ENCODE data around the gene NCF4.
A peak's percentile ranks its signal among the peaks of the same experiment; 100 is the strongest.

NCF4 gene

GRCh38 chr22:36894266-36894665, 33.5 kb downstream of the NCF4 start:
- no peak for DNase-seq (ENCODE audit: low spot score)

GRCh38 chr22:36897611-36898010, 36.8 kb downstream of the NCF4 start:
- DNase-seq (ENCODE audit: low spot score) = no peak

GRCh38 chr22:36898690-36899089, 37.9 kb downstream of the NCF4 start:
- DNase-seq (ENCODE audit: low spot score) = no peak

- no peak for DNase-seq (ENCODE audit: low spot score)
Observed at GRCh38 chr22:36899498-36899897, 38.7 kb downstream of the NCF4 start.

GRCh38 chr22:36900225-36900624, 39.4 kb downstream of the NCF4 start:
- DNase-seq (ENCODE audit: low spot score) = no peak

GRCh38 chr22:36900880-36901279, 40.1 kb downstream of the NCF4 start:
- DNase-seq (ENCODE audit: low spot score) = no peak

GRCh38 chr22:36901411-36902142, 40.8 kb downstream of the NCF4 start:
- no peak for DNase-seq (ENCODE audit: low spot score)

GRCh38 chr22:36902143-36902926, 41.5 kb downstream of the NCF4 start:
- DNase-seq (ENCODE audit: low spot score) = no peak

GRCh38 chr22:36904260-36904880, 43.6 kb downstream of the NCF4 start:
- DNase-seq (ENCODE audit: low spot score) = no peak

GRCh38 chr22:36907253-36908195, 46.7 kb downstream of the NCF4 start:
- no peak for DNase-seq (ENCODE audit: low spot score)

GRCh38 chr22:36910461-36910860, 49.7 kb downstream of the NCF4 start:
- DNase-seq (ENCODE audit: low spot score) = no peak

- peak; percentile 43 for DNase-seq (ENCODE audit: low spot score)
Observed at GRCh38 chr22:36911887-36912661, 51.3 kb downstream of the NCF4 start.

- DNase-seq (ENCODE audit: low spot score) = no peak
Observed at GRCh38 chr22:36912694-36913426, 52.1 kb downstream of the NCF4 start.

- no peak for DNase-seq (ENCODE audit: low spot score)
Observed at GRCh38 chr22:36913427-36914389, 52.9 kb downstream of the NCF4 start, which contains the start of gene CSF2RB. TSS of gene CSF2RB (plus strand) at chr22:36913628. CDS start at chr22:36922208, 8,580 bp downstream.

GRCh38 chr22:36914390-36914752, 53.6 kb downstream of the NCF4 start:
- DNase-seq (ENCODE audit: low spot score) = no peak

GRCh38 chr22:36916034-36916433, 55.2 kb downstream of the NCF4 start:
- DNase-seq (ENCODE audit: low spot score) = no peak

GRCh38 chr22:36918586-36919284, 57.9 kb downstream of the NCF4 start:
- no peak for DNase-seq (ENCODE audit: low spot score)

GRCh38 chr22:36921309-36922104, 60.7 kb downstream of the NCF4 start:
- DNase-seq (ENCODE audit: low spot score) = no peak

Data from AG08395 (cell line).